Measurements from ENCODE around the gene ADARB1.

The ADARB1 gene

GRCh38 chr21:45243603-45244002, 169.2 kb downstream of the ADARB1 start:
- DNase-seq: no peak

GRCh38 chr21:45244799-45245340, 170.5 kb downstream of the ADARB1 start:
- DNase-seq: no peak

GRCh38 chr21:45246386-45247320, 172.3 kb downstream of the ADARB1 start:
- DNase-seq: no peak

- DNase-seq: no peak
Measured at GRCh38 chr21:45248301-45248892, 174.0 kb downstream of the ADARB1 start.

GRCh38 chr21:45248893-45249381, 174.6 kb downstream of the ADARB1 start:
- DNase-seq: no peak

GRCh38 chr21:45249626-45250025, 175.2 kb downstream of the ADARB1 start:
- no peak for DNase-seq

- DNase-seq: no peak
Measured at GRCh38 chr21:45250272-45250671, 175.9 kb downstream of the ADARB1 start.

- no peak for DNase-seq
Measured at GRCh38 chr21:45250914-45251634, 176.7 kb downstream of the ADARB1 start.

GRCh38 chr21:45251635-45252447, 177.5 kb downstream of the ADARB1 start:
- no peak for DNase-seq

- DNase-seq: no peak
Measured at GRCh38 chr21:45252448-45252925, 178.1 kb downstream of the ADARB1 start.

GRCh38 chr21:45253180-45253579, 178.8 kb downstream of the ADARB1 start:
- DNase-seq: no peak

- no peak for DNase-seq
Measured at GRCh38 chr21:45253633-45254459, 179.5 kb downstream of the ADARB1 start.

GRCh38 chr21:45254460-45254930, 180.1 kb downstream of the ADARB1 start:
- DNase-seq: no peak

GRCh38 chr21:45255381-45256020, 181.1 kb downstream of the ADARB1 start:
- DNase-seq: no peak

GRCh38 chr21:45256021-45256911, 181.9 kb downstream of the ADARB1 start:
- no peak for DNase-seq

GRCh38 chr21:45256912-45257672, 182.7 kb downstream of the ADARB1 start:
- no peak for DNase-seq

GRCh38 chr21:45257673-45258341, 183.4 kb downstream of the ADARB1 start:
- DNase-seq: no peak

- DNase-seq: no peak
Measured at GRCh38 chr21:45258466-45258865, 184.1 kb downstream of the ADARB1 start.

All from inflammatory macrophage treated with lipopolysaccharide for 4 hours (primary cell).